RWPE2 (cell line): ENCODE results near the gene UBE2D4.

Source experiments
- ATAC-seq: fragments of 200-7000 bp; cut with Tn5 transposase; 3 replicates; pipeline ENCODE4 v1.9.1; 2021; ENCODE audit warnings: low read depth
- DNase-seq: peaks from one replicate; pipeline ENCODE4 v3.0.0-alpha.2; 2020; ENCODE audit warnings: low spot score
- H3K27ac ChIP-seq: fragments of 450-650 bp; 2 replicates; pipeline ENCODE4 v1.5.1; 2017; ENCODE audit warnings: mild to moderate bottlenecking; ENCODE audit not compliant: poor library complexity, severe bottlenecking
- H3K27me3 ChIP-seq: fragments of 250-450 bp; sonication (Bioruptor Pico); 2 replicates; pipeline ENCODE4 v1.5.1; 2021; ENCODE audit warnings: mild to moderate bottlenecking, moderate library complexity; ENCODE audit not compliant: insufficient read depth, poor library complexity, severe bottlenecking
- H3K36me3 ChIP-seq: fragments of 250-450 bp; sonication (Bioruptor Pico); 2 replicates; pipeline ENCODE4 v1.5.1; 2020; ENCODE audit warnings: low read depth, mild to moderate bottlenecking, moderate library complexity
- H3K4me1 ChIP-seq: fragments of 250-450 bp; sonication (Bioruptor Pico); 2 replicates; pipeline ENCODE4 v1.5.1; 2021; ENCODE audit warnings: mild to moderate bottlenecking, moderate library complexity; ENCODE audit not compliant: insufficient read depth, poor library complexity, severe bottlenecking
- H3K4me3 ChIP-seq: fragments of 250-450 bp; sonication (Bioruptor Pico); 2 replicates; pipeline ENCODE4 v1.5.1; 2021; ENCODE audit warnings: mild to moderate bottlenecking, moderate library complexity; ENCODE audit not compliant: severe bottlenecking
- H3K9me3 ChIP-seq: fragments of 250-450 bp; sonication (Bioruptor Pico); 2 replicates; pipeline ENCODE4 v1.5.1; 2021; ENCODE audit warnings: mild to moderate bottlenecking, moderate library complexity; ENCODE audit not compliant: severe bottlenecking
- CTCF ChIP-seq: fragments of 450-650 bp; IDR thresholded peaks from one replicate; pipeline ENCODE4 v1.5.1; 2017; ENCODE audit warnings: mild to moderate bottlenecking, moderate library complexity; ENCODE audit not compliant: poor library complexity, severe bottlenecking

Gene UBE2D4

GRCh38 chr7:43925984-43926797 is at the start of gene UBE2D4:
Gene UBE2D4 (plus strand): TSS chr7:43926436. CDS start chr7:43926533, 97 bp downstream.
- no peaks in the 10 kb centered on the region for H3K4me1 ChIP-seq
- ATAC-seq: peak; percentile 92
- TF ChIP-seq CTCF: no peak
- no peaks in the 10 kb centered on the region for H3K36me3 ChIP-seq
- peak; percentile 83 for DNase-seq
- no peaks in the 10 kb centered on the region for H3K27me3 ChIP-seq
- H3K9me3 ChIP-seq: no peaks in the 10 kb centered on the region
- H3K4me3 ChIP-seq: peak within 1 kb of the TSS; percentile 50
- peak within 1 kb of the TSS; percentile 42 for H3K27ac ChIP-seq

- H3K9me3 ChIP-seq: no peaks in the 10 kb centered on the region
- peaks cover 57% of the 10 kb centered on the region for H3K36me3 ChIP-seq
- H3K4me1 ChIP-seq: peaks cover 20% of the 10 kb centered on the region
- H3K4me3 ChIP-seq: no peak overlapping the region
- TF ChIP-seq CTCF: no peak
- ATAC-seq (no peak), DNase-seq (no peak)
- H3K27me3 ChIP-seq: no peaks in the 10 kb centered on the region
- no peak overlapping the region for H3K27ac ChIP-seq
These were observed 49.1 kb upstream of the UBE2D4 start for GRCh38 chr7:43876976-43877745.

GRCh38 chr7:43877968-43878864 is 48.0 kb upstream of the UBE2D4 start:
- ATAC-seq (no peak), DNase-seq (no peak)
- no peak for TF ChIP-seq CTCF
- no peaks in the 10 kb centered on the region for H3K27me3 ChIP-seq
- H3K4me3 ChIP-seq: no peak overlapping the region
- no peak overlapping the region for H3K27ac ChIP-seq
- H3K36me3 ChIP-seq: peaks cover 64% of the 10 kb centered on the region
- peaks cover 10% of the 10 kb centered on the region for H3K4me1 ChIP-seq
- no peaks in the 10 kb centered on the region for H3K9me3 ChIP-seq

- peaks cover 69% of the 10 kb centered on the region for H3K36me3 ChIP-seq
- no peak overlapping the region for H3K27ac ChIP-seq
- H3K27me3 ChIP-seq: no peaks in the 10 kb centered on the region
- no peak overlapping the region for H3K4me3 ChIP-seq
- no peaks in the 10 kb centered on the region for H3K9me3 ChIP-seq
- H3K4me1 ChIP-seq: peaks cover 4% of the 10 kb centered on the region
- DNase-seq (no peak), ATAC-seq (no peak)
- TF ChIP-seq CTCF: no peak
These were observed 47.4 kb upstream of the UBE2D4 start for GRCh38 chr7:43878867-43879266.
